ENCODE data around the gene COL9A3.

Gene COL9A3

DNA sequence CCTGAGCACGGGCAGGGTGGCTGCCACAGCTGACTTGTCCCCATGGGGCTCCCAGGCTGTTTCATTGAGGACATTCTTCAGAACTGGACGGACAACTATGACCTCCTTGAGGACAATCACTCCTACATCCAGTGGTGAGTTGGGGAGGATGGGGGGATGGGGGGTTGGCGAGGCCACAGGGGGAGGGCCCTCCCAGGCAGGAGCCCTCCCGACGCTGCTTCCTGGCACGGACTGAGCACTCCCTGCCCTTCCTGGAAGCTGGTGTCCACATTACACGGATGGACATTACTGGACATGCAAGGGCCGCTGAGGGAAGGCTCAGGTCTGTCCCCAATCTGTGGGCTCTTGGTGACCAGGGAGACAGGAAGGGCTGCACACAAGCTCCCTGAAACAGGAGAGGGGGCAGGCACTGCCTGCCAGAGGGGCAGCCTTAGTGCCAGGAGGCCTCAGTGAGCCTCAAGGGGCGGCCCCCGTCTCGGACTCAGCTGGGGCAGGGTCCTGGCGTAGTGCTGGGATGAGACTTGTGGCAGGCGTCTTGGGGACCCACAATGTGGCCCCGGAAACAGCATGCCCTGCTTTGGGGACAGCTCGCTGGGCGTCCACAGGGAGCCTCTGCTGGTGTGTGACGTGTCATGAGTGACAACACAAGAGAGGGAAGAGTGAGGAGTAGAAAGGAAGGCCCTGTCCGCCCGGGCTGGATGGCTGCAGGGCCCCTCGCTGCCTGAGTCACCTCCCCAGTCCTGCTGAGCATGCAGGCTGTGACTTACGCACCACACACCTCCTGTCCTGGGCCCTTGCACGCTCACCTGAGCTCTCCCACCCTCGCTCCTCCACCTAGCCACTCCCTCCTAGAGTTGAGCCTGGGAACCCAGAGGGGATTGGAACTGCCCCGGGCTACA, 7.1 kb upstream of the COL9A3 start:
- no peak for DNase-seq

DNA sequence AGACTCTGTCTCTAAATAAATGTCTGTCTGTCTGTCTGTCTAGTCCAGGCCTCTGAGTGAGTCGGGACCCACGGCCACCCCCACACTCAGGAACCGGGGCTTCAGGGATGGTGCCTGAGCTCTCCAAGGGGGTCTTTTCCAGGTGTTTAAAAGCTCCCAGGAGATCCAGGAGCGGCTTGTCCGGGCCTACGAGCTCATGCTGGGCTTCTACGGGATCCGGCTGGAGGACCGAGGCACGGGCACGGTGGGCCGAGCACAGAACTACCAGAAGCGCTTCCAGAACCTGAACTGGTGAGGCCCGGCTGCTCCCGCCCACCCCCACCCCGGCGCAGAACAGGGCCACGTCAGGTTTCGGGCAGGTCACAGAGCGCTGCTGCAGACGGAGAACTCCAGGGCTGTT, 5.5 kb upstream of the COL9A3 start:
- DNase-seq, result no peak

DNA sequence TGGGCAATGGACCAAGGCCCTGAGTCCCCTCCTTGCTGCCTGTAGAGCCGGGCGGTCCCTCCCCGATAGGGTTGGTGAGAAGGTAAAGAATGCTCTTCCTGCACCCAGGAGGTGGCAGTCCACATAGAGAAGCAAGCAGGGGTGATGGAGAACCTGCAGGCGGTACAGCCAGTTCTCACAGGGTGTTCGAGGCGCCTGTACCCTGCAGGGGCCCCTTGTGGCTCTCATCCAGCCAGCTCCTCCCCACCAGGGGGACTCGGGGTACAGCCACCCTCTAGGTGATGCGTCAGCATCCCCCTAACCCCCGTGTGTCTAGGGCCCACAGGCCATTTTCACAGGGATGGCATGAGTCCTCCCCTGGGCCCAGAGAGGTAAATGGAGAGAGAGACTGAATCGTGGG, 5.1 kb upstream of the COL9A3 start:
- no peak for DNase-seq

DNA sequence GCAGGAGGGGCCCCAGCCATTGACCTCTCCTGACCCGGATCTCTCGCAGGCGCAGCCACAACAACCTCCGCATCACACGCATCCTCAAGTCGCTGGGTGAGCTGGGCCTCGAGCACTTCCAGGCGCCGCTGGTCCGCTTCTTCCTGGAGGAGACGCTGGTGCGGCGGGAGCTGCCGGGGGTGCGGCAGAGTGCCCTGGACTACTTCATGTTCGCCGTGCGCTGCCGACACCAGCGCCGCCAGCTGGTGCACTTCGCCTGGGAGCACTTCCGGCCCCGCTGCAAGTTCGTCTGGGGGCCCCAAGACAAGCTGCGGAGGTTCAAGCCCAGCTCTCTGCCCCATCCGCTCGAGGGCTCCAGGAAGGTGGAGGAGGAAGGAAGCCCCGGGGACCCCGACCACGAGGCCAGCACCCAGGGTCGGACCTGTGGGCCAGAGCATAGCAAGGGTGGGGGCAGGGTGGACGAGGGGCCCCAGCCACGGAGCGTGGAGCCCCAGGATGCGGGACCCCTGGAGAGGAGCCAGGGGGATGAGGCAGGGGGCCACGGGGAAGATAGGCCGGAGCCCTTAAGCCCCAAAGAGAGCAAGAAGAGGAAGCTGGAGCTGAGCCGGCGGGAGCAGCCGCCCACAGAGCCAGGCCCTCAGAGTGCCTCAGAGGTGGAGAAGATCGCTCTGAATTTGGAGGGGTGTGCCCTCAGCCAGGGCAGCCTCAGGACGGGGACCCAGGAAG, 4.5 kb upstream of the COL9A3 start:
- no peak for DNase-seq

DNA sequence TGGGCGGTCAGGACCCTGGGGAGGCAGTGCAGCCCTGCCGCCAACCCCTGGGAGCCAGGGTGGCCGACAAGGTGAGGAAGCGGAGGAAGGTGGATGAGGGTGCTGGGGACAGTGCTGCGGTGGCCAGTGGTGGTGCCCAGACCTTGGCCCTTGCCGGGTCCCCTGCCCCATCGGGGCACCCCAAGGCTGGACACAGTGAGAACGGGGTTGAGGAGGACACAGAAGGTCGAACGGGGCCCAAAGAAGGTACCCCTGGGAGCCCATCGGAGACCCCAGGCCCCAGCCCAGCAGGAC, 4.0 kb upstream of the COL9A3 start:
- DNase-seq, result no peak

DNA sequence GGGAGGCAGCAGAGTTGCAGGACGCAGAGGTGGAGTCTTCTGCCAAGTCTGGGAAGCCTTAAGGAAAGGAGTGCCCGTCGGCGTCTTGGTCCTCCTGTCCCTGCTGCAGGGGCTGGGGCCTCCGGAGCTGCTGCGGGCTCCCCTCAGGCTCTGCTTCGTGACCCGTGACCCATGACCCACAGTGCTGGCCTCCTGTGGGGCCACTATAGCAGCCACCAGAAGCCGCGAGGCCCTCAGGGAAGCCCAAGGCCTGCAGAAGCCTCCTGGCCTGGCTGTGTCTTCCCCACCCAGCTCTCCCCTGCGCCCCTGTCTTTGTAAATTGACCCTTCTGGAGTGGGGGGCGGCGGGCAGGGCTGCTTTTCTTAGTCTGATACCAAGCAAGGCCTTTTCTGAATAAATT, 3.3 kb upstream of the COL9A3 start:
- no peak for DNase-seq

DNA sequence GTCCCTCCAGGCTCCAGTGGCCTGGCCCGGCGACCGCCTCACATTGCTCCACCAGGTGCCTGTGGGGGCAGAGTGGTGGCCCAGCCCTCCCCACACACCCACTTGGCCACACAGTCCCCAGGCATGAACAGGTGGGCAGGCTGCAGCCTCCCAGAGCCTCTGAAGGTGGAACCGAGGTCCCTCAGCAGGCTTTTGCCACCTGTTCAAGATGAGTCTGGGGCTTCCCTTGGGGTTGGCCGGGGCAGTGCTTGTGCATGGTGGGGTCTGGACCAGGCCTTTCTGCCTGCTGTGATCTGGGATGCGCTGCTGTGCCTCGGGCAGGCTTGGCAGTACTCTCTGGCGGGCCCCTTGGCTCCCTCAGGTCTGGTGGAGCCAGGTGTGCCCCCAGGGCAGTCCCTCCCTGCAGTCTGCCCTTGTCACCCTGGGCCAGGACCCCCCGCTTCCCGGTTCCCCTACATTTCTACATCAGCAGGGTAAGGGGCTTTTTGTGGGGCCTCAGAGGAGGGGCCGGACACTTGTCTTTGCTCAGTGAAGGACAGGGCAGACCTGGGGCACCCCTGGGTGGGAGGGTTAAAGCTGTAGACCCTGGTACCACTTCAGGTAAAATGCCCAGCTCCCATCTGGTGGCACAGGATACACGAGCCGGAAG, 2.7 kb upstream of the COL9A3 start:
- DNase-seq, result no peak

DNA sequence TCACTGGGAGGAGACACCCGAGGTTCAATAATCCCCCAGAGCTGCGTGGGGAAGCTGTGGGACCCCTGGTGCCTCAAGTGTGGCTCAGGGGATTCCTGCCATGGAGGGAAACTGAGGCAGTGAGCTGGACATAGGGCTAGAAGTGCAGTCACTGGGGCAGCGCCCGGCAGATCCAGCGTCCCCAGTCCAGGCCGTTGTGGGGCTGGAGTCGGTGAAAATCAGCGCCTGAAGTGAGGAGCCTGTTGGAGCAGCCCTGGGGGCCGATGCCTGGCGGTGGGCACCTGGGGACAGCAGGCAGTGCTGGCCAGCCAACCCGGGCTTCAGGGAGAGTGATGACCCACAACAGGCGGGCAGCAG, 2.2 kb upstream of the COL9A3 start:
- no peak for DNase-seq

DNA sequence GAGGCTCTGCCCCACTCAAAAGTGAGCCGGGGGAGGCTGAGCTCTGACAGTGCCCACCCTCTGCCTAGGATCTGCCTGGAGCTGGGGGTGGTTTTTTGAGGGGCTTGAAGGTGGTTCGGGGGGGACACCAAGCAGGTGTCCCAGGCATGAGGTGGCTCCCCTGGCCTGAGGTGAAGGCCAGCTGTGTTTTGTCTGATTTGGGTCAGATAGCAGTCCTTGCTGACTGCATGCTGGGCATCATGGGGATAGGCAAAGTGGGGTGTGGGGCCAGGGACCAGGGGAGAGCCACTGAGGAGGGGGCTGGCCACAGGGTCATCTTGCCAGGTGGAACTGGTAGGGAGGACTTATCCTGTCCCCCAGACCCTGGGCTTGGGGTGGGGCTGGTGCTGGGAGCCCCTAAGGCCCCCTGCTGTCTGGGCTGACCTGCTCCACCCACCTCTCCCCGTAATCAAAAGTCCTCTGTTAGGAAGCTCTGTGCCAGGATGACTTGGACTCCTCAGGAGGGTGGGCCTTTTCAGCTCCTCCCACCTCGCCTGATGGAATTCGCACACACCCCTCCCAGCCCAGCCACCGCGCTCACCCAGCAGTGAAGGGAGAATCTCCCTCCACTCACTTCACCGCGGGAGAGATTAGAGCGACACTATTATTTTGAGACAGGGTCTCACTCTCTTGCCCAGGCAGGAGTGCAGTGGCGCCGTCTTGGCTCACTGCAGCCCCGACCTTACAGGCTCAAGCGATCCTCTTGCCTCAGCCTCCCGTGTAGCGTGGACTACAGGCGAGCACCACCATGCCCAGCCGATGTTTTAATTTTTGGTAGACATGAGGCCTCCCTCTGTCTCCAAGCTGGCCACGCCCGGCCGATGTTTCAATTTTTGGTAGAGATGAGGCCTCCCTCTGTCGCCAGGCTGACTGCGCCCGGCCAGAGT, 1.5 kb upstream of the COL9A3 start:
- DNase-seq, result no peak

DNA sequence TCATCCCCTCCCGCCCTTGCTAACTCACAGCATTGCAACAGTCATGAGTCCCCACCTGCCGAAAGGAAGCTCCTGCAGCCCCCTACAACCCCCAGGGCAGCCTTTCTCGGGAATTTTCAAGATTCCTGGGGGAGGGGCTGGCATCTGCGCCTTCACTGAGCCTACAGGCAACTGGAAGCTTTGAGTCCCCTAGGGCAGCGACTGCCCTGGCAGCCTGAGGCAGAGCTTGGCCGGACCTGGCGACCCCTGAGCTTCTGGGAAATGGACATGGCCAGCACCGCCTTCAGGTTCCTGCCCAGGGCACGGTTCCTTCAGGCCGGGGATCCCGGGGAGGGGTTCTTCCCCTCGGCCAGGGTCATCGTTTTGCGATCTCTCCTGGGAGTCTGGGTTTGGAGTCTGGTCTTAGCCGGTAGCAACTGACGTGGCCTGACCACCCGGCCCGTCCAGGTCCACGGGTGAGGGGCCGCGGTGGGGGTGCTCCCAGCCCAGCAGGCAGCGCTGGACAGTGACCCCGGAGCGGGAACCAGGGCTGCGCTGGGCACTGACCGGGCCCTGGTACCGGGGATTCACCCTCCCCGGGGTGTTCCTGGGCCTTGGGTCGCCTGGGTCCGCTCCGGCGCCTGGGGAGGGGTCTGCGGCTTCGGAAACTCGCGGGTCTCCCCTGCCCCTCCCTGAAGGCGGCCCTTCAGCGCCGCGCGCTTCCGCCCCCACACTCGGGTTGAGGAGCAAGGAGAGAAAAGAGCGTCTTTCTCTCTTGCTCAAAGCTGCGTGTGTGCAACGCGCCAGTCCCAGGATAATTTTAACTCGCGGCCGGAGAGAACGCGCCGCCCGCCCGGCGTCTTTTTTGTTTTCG, 593 bp upstream of the COL9A3 start:
- peak in 7 of 56 donors; percentile 12 to 71 (median 34) for DNase-seq

DNA sequence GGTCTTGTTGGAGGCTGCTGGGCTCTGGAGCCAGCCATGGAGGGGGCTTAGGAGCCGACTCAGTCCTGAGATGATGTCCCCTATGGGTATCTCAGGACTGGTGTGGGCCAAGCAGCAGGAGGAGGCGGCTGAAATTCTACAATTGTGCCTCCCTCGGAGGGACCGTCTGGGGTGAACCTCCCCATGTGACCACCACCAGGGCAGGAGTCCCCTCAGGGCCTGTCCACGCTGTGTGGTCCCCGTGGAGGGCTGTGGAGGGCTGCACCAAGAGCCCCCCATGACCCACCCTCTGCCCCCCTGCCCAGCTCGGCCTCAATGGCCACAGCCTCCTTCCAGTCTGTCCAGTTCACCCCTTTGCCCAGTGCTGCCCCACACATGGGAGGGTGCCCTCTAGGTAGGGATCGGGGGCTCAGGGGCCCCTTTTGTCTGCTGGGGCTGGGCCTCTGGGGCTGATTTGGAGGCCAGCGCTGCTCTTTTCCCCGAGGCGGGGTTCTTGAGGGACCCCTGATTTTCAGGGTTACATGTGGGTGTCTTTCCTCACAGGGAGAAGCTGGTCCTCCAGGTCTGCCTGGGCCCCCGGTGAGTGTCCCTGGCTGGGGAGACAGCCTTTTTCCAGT, 1.2 kb downstream of the COL9A3 start:
- DNase-seq, result peak in 3 of 56 donors; percentile 23 to 60 (median 45)

DNA sequence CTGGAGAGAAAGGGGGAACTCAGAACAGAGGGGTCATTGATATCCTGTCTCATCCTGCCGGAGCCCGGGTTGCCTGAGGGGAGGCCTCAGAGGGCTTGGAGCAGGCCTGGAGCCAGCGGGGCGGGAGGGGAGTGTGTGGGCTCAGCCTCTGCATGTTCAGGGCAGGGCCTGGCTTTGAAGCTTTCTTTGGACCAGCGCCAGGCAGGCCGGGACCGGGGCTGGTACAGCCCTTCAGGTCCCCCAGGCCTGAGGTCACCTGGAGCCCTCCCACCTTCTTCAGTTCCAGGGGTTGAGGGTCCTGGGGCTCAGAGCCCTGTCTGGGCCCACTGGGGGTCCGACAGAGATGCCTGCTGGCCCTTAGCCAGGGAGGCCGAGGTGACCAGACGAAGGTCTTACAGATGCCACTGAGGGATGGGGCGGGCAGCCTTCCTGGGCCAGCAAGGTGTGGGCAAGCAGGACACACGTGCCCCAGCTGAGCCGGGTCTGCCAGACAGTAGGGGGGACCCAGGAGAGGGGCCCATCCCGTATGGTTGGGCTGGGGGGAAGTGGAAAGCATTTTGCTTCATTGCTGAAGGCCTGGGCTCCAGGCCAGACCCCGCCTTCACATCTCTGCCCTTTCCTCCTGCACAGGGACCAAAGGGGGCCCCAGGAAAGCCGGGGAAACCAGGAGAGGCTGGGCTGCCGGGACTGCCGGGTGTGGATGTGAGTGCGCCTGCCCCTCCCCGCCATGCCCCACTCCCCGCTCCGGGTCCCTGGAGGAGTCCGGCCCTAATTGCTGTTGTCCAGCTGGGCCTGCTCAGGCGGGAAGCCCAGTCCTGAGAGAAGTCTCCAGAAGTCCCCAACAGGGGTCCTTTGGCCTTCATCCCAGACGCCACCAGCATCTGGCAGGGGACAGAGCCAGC, 2.0 kb downstream of the COL9A3 start:
- DNase-seq, result peak in 49 of 56 donors; percentile 17 to 81 (median 58)

DNA sequence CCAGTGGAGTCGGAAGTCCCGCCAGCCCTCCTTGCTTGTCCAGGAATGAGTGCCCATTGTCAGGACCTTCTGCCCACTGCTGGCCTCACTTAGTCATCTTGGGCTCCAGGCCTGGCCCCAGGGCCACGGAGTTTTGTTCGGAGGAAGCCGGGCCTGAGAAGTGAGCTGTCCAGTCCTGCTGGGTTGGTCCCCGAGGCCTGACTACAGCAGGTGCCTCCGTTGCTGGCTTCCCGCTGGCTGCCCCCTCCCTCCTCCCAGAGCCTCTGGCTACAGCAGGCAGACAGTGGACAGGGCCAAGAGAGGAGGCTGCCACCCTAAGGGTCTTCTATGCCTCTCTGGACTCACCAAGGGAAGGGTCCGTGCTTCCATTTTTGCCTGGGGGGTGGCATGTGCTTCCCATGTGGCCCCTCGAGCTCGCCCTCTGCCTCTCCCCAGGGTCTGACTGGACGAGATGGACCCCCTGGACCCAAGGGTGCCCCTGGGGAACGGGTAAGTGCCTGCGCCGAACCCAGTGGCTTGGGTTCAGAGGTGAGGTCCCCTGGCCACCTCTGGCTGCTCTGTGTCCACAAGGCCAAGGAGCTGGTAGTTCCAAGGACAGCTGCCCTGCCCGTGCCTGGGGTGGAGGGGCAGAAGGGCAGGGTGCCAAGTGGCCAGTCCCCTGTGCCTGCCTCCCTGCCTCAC, 2.8 kb downstream of the COL9A3 start:
- peak in 17 of 56 donors; percentile 18 to 80 (median 52) for DNase-seq

DNA sequence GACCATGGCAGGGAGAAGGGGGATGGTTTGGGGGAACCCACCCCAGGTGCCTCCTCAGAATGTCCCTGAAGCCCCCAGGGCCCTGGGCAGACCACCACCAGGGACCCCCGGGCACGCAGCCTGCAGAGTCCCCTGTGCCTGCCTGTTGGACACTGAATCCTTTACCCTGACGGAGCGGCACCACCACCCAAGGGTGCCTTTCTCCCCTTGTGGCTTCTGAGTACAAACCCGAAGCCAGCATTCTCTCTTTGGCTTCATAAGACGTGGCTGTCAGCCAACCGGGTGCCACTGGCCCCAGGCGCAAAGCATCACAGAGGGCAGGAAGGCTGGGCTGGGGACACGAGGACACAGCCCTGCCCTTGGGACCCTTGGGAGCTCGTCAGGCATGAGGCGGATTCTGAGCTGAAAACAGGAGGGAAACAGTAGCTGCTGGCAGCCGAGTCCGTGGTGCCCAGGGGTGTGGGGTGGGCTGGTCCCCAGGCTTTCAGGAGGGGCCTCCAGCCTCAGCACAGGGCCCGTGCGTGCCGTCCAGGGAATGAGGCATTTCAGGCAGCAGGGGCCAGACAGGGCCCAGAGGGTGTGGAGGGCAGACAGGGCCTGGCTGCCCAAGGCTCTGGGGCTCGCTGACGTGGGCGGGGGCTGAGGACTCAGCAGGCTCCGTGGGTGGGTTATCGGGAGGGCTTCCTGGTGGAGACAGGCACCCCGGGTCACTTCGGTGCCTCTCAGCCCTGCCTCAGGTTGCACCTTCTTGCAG, 3.5 kb downstream of the COL9A3 start:
- DNase-seq, result peak in 9 of 56 donors; percentile 21 to 52 (median 25)

DNA sequence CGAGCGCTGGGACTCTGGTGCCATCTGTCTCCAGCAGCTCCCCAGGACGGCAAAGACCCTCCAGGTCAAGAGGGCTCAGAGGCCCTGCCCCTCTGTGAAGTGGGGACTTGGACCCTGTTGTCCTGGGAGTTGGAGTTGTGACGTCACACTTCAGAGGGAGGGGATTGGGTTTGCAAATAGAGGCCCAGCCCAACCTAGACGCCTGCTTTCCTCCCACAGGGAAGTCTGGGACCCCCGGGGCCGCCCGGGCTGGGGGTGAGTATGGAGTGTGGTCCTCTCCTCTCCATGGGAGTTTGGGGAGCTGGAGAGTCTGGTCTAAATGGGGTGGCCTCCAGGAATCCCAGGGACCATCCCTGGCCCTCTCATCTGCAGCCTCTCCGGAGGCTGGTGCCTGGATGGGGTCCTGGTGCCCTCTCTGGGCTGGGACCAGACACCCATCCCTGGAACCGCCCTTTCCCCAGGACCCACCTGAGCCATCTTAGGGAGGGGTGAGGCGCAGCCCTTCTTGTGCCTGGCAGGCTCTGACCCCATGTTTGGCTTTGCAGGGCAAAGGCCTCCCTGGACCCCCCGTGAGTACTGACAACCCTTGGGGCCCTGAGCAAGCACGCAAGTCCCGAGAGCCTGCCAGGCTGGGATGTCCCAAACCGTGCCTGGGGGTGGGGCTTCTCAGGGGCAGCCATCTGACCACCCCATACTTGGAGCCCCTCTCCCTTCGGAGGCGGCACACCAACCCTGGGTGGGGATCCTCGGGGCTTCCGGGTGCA, 4.3 kb downstream of the COL9A3 start:
- no peak for DNase-seq

DNA sequence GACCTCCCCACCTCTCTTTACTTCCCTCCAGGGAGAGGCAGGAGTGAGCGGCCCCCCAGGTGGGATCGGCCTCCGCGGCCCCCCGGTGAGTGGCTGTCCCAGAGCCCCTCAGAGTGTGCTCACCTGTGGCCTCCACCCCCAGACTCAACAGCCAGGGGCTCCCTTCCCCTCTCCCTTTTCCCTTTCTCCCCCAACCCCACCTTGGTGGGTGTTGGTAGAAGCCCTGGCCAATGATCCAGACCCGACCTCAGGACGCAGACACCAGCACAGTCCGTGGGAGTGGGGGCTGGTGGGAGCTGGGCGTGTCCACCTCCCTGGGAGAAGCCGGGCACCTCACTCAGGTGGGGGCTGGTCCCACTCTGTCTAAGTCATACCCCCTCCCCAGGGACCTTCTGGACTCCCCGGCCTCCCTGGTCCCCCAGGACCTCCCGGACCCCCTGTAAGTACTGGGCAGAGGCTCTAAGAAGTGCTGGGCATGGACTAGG, 4.9 kb downstream of the COL9A3 start:
- no peak for DNase-seq
